HL-60 (cell line): ENCODE results near the gene CRIP2.

ENCODE experiments used
- DNase-seq, 2 experiments: peaks; one replicate each; pipeline ENCODE4 v3.0.0-alpha.2; 2010 to 2020; ENCODE audit warnings: low read depth in 1 of 2, low spot score in 1 of 2
- H3K27ac ChIP-seq: fragments of 250-450 bp; sonication (Bioruptor Pico); replicated peaks from 2 replicates; pipeline ENCODE4 v1.5.1; 2020; ENCODE audit warnings: mild to moderate bottlenecking, moderate library complexity
- H3K27me3 ChIP-seq: fragments of 250-450 bp; sonication (Bioruptor Pico); 2 replicates; pipeline ENCODE4 v1.5.1; 2021; ENCODE audit warnings: mild to moderate bottlenecking, moderate library complexity; ENCODE audit not compliant: insufficient read depth, poor library complexity, severe bottlenecking
- H3K4me3 ChIP-seq: replicated peaks from 2 replicates; pipeline ENCODE4 v1.5.1; 2011; ENCODE audit warnings: mild to moderate bottlenecking, control low read depth, low read length; ENCODE audit not compliant: insufficient read depth
- CTCF ChIP-seq: IDR thresholded peaks from one replicate; pipeline ENCODE4 v1.5.1; 2011; ENCODE audit warnings: low read length, control low read depth, inconsistent platforms; ENCODE audit not compliant: insufficient read depth
- GABPA ChIP-seq: IDR thresholded peaks from 2 replicates; pipeline ENCODE4 v1.6.1; 2012; ENCODE audit warnings: low read depth
- POLR2AphosphoS5 ChIP-seq: IDR thresholded peaks from 2 replicates; pipeline ENCODE4 v1.6.1; 2012; ENCODE audit warnings: low read depth
- SPI1 ChIP-seq: IDR thresholded peaks from 2 replicates; pipeline ENCODE4 v1.6.1; 2012; ENCODE audit warnings: low read depth, mild to moderate bottlenecking, borderline replicate concordance
- TF ChIP-seq, protein P1 (sequence below): IDR thresholded peaks from 2 replicates; pipeline ENCODE4 v1.6.1; 2012; ENCODE audit warnings: low read depth; ENCODE audit not compliant: insufficient replicate concordance

Gene CRIP2

GRCh38 chr14:105489542-105490266, 15.1 kb downstream of the CRIP2 start:
- peak; percentile 72 to 88 for DNase-seq
- peaks cover 16% of the 10 kb centered on the region for H3K27me3 ChIP-seq
- peak; percentile 51; the same call in 1 of the 2 replicates for TF ChIP-seq POLR2AphosphoS5
- no peak for TF ChIP-seq SPI1
- no peak for TF ChIP-seq GABPA
- TF ChIP-seq CTCF = peak; percentile 61
- TF ChIP-seq, protein P1, sequence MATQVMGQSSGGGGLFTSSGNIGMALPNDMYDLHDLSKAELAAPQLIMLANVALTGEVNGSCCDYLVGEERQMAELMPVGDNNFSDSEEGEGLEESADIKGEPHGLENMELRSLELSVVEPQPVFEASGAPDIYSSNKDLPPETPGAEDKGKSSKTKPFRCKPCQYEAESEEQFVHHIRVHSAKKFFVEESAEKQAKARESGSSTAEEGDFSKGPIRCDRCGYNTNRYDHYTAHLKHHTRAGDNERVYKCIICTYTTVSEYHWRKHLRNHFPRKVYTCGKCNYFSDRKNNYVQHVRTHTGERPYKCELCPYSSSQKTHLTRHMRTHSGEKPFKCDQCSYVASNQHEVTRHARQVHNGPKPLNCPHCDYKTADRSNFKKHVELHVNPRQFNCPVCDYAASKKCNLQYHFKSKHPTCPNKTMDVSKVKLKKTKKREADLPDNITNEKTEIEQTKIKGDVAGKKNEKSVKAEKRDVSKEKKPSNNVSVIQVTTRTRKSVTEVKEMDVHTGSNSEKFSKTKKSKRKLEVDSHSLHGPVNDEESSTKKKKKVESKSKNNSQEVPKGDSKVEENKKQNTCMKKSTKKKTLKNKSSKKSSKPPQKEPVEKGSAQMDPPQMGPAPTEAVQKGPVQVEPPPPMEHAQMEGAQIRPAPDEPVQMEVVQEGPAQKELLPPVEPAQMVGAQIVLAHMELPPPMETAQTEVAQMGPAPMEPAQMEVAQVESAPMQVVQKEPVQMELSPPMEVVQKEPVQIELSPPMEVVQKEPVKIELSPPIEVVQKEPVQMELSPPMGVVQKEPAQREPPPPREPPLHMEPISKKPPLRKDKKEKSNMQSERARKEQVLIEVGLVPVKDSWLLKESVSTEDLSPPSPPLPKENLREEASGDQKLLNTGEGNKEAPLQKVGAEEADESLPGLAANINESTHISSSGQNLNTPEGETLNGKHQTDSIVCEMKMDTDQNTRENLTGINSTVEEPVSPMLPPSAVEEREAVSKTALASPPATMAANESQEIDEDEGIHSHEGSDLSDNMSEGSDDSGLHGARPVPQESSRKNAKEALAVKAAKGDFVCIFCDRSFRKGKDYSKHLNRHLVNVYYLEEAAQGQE = no peak
- peak overlapping the region; percentile 80 for H3K27ac ChIP-seq
- H3K4me3 ChIP-seq = peak overlapping the region; percentile 49

DNA sequence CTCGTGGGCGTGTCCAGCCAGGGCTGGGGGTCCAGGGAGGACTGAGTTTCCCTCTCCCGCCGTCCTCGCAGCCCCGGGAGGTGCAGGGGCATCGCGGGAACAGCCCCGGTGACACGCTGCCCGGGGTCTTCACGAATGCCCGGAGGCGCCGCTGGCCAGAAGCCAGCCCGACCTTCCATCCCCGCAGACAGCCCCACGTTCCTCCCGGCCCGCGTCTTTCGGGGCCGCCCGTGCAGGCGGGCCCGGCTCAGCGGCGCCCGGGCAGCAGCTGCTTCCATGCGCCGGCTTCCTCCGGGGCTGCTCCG, 15.6 kb downstream of the CRIP2 start:
- H3K27me3 ChIP-seq = peaks cover 16% of the 10 kb centered on the region
- peak overlapping the region; percentile 49 for H3K4me3 ChIP-seq
- TF ChIP-seq, protein P1 = no peak
- TF ChIP-seq GABPA = no peak
- no peak; the same call in 1 of the 2 replicates for TF ChIP-seq POLR2AphosphoS5
- TF ChIP-seq SPI1 = no peak
- TF ChIP-seq CTCF = no peak
- H3K27ac ChIP-seq = peak overlapping the region; percentile 80
- no peak for DNase-seq

DNA sequence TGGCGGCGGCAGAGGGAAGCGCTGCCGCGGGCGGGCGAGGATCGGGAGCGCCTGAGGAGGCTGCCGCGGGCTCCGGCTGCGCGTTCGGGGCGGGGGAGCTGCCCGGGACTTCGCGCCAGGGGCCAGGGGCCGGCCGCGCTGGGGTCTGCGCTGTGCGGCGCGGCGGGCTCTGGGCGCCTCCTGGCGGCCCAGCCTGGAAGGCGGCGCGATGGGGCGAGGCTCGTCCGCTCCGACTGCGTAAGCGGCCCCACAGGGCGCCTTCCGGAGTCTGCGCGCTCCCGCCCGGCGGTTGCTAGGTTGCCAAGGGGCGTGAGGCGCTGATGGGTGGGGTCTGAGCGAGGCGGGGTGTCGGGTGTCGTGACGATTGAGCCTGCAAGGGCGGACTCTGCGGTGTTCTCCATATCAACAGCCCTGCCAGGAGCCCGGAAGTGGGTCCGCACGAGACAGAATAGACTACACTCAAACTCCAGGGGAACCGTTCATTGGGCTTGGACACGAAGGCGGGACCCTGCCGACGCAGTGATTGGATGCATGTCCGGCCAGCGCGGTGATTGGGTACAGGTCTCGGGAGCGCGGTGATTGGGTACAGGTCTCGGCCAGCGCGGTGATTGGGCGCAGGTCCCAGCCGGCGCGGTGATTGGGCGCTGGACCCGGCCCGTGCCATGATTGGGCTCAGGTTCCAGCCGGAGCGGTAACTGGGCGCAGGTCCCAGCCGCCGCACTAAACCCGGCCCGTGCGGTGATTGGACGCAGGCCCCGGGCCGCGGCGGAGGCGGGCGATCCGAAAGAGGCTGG, 16.1 kb downstream of the CRIP2 start, which contains the start of gene TEDC1:
TEDC1 (plus strand) TSS at position 675 of the 794 bp plus-strand sequence. CDS start 130 bp downstream, outside the sequence.
- Histone ChIP-seq H3K4me3 (peak within 1 kb of the TSS; percentile 80), H3K27me3 (peaks cover 13% of the 10 kb centered on the region), H3K27ac (peak within 1 kb of the TSS; percentile 80)
- DNase-seq = peak; percentile 100
- TF ChIP-seq, protein P1 = no peak
- TF ChIP-seq POLR2AphosphoS5 (peak; percentile 60; the same call in 1 of the 2 replicates), SPI1 (no peak; the same call in 1 of the 2 replicates), GABPA (peak; percentile 98), CTCF (peak; percentile 37)
